Kidney (tissue), 14 donors: ENCODE results near the gene DSCAM. TPM values are rescaled to one million over a fixed set of nuclear protein-coding genes. Genes with fewer than 3 reads are reported as not detected.

Source experiments
- DNase-seq, 5 donors: peaks; one replicate each; pipeline ENCODE4 v3.0.0-alpha.2; 2013 to 2020
- FAIRE-seq: peaks from 2 replicates; lab custom pipeline; 2012; peaks lifted over from hg19 to GRCh38; lab: Jason Lieb, UNC
- H3K27ac ChIP-seq, 2 donors: one replicate each; pipeline ENCODE4 v1.7.0; 2013; ENCODE audit warnings: low read depth in 2 of 2, low read length in 2 of 2, inconsistent platforms in 1 of 2
- H3K27me3 ChIP-seq: one replicate; pipeline ENCODE4 v1.7.1; 2013; ENCODE audit warnings: low read length, inconsistent platforms; ENCODE audit not compliant: control insufficient read depth, insufficient read depth
- H3K36me3 ChIP-seq, 3 donors: one replicate each; pipeline versions ENCODE4 v1.7.0 to v1.7.1; 2013; ENCODE audit warnings: low read length in 3 of 3, control low read depth in 1 of 3, inconsistent platforms in 1 of 3; ENCODE audit not compliant: insufficient read depth in 3 of 3, control insufficient read depth in 2 of 3
- H3K4me1 ChIP-seq, 3 donors: one replicate each; pipeline versions ENCODE4 v1.7.0 to v1.7.1; 2013; ENCODE audit warnings: low read length in 3 of 3, inconsistent platforms in 1 of 3, low read depth in 1 of 3; ENCODE audit not compliant: control insufficient read depth in 2 of 3, insufficient read depth in 2 of 3
- H3K4me3 ChIP-seq, 3 donors: one replicate each; pipeline versions ENCODE4 v1.7.0 to v1.8.1; 2013; ENCODE audit warnings: low read length in 3 of 3, control low read depth in 1 of 3, inconsistent platforms in 1 of 3
- H3K9ac ChIP-seq, 3 donors: one replicate each; pipeline versions ENCODE4 v1.7.0 to v1.7.1; 2013; ENCODE audit warnings: low read length in 3 of 3, control low read depth in 1 of 3, inconsistent platforms in 1 of 3
- H3K9me3 ChIP-seq, 3 donors: one replicate each; pipeline versions ENCODE4 v1.7.0 to v1.7.1; 2013; ENCODE audit warnings: low read length in 3 of 3, control low read depth in 1 of 3, inconsistent platforms in 1 of 3; ENCODE audit not compliant: control insufficient read depth in 2 of 3, insufficient read depth in 1 of 3
- intact Hi-C: fragments of 100-400 bp; cut with DNase I; formaldehyde crosslinking; loops from one replicate; pipeline ENCODE4 v1.11.1; 2022
- polyA plus RNA-seq: library from polyadenylated mRNA; stranded (reverse); fragments of 350-450 nt; fragmentation: Illumina TruSeq; extraction: RNeasy Lipid Tissue Mini Kit (QIAGEN cat#74804); gene quantifications from one replicate; pipeline ENCODE4 v1.2.3, GENCODE V29; 2014; ENCODE audit warnings: low read depth, low replicate concordance; ENCODE audit not compliant: insufficient read depth
- total RNA-seq: library from RNA; stranded (reverse); fragmentation: NEBNext Ultra II Directional; extraction: Animal tissue kit (Norgen Biotek cat#: 25700); gene quantifications from one replicate; pipeline ENCODE4 v1.2.1, GENCODE V29; 2021
- TF ChIP-seq, protein P1 (sequence below): IDR thresholded peaks from 3 replicates; pipeline ENCODE4 v1.5.1; 2012; ENCODE audit warnings: mild to moderate bottlenecking, moderate library complexity, borderline replicate concordance; ENCODE audit not compliant: insufficient read depth; ENCODE audit errors: extremely low read depth
- donor health status: control.
- donor health status: control.
- donor health status: control.
- donor health status: control.
- donor health status: control.
- donor health status: DM: yes; HTN: yes; CAD: no.
- donor health status: Normal renal cell carcinoma (clear cell type).

Gene DSCAM
- total and polyA plus RNA-seq, 2 donors from 2014 or later: not detected

DNA sequence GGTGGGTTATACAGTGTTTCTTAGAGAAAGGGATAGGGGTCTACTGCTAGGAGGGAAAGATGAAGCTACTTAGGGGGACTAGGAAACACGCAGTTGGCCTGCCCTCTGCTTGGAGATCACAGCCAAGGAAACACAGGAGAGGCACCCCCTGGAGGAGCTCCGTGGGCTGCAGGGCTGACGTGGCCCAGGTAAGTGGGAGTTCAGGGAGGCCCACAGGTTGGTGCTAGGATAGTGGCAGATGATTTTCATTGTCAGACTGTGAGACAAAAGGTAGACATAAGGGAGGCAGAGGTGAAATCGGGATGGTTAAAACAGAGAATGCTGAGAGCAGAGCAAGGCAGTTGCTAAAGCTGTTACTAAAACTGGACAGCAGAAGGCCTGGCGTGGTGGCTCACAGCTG is 463.0 kb downstream of the DSCAM start:
- TF ChIP-seq, protein P1, sequence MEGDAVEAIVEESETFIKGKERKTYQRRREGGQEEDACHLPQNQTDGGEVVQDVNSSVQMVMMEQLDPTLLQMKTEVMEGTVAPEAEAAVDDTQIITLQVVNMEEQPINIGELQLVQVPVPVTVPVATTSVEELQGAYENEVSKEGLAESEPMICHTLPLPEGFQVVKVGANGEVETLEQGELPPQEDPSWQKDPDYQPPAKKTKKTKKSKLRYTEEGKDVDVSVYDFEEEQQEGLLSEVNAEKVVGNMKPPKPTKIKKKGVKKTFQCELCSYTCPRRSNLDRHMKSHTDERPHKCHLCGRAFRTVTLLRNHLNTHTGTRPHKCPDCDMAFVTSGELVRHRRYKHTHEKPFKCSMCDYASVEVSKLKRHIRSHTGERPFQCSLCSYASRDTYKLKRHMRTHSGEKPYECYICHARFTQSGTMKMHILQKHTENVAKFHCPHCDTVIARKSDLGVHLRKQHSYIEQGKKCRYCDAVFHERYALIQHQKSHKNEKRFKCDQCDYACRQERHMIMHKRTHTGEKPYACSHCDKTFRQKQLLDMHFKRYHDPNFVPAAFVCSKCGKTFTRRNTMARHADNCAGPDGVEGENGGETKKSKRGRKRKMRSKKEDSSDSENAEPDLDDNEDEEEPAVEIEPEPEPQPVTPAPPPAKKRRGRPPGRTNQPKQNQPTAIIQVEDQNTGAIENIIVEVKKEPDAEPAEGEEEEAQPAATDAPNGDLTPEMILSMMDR: no peak

DNA sequence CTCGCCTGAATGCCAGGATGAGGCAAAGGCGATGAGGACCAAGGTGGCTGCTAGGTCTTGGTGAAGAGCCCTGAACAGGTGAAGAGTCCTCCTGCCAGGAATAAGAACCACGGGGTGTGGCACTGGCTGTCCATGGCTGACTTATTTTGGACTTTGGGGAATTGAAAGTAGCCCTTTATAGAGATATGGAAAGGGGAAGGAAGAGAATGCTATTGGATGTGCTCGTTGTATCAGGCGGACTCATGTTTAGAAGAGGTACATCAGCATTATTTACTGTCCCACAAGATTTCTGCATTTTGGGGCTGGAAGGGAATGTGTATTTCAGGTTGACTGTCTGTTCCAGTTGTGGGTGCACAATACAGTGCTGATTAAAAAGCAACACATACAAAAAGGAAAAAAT is 465.8 kb downstream of the DSCAM start:
- TF ChIP-seq, protein P1: no peak
- Histone ChIP-seq H3K9me3 (no peaks in the 10 kb centered on the region), H3K9ac (no peak overlapping the region), H3K4me1 (peaks cover 0 to 4% (median 0%) of the 10 kb centered on the region in 3 donors), H3K36me3 (no peaks in the 10 kb centered on the region), H3K27ac (no peak overlapping the region), H3K27me3 (no peaks in the 10 kb centered on the region), H3K4me3 (no peak overlapping the region)
- no peak for DNase-seq
- intact Hi-C loops: loop anchor here (10.0 kb wide), 1 partner anchor 236 kb away; no protein-coding TSS in a partner anchor
- FAIRE-seq: no peak

More for the DNA sequence above, 463.0 kb downstream of the DSCAM start:
- no peak overlapping the region for H3K4me3 ChIP-seq
- no peak overlapping the region for H3K9ac ChIP-seq
- DNase-seq (no peak), FAIRE-seq (no peak)
- no peaks in the 10 kb centered on the region for H3K27me3 ChIP-seq
- H3K9me3 ChIP-seq: no peaks in the 10 kb centered on the region
- H3K36me3 ChIP-seq: no peaks in the 10 kb centered on the region
- intact Hi-C loops: loop anchor here (10.0 kb wide), 1 partner anchor 239 kb away; no protein-coding TSS in a partner anchor
- H3K4me1 ChIP-seq: peaks cover 0 to 7% (median 0%) of the 10 kb centered on the region in 3 donors
- H3K27ac ChIP-seq: no peak overlapping the region

DNA sequence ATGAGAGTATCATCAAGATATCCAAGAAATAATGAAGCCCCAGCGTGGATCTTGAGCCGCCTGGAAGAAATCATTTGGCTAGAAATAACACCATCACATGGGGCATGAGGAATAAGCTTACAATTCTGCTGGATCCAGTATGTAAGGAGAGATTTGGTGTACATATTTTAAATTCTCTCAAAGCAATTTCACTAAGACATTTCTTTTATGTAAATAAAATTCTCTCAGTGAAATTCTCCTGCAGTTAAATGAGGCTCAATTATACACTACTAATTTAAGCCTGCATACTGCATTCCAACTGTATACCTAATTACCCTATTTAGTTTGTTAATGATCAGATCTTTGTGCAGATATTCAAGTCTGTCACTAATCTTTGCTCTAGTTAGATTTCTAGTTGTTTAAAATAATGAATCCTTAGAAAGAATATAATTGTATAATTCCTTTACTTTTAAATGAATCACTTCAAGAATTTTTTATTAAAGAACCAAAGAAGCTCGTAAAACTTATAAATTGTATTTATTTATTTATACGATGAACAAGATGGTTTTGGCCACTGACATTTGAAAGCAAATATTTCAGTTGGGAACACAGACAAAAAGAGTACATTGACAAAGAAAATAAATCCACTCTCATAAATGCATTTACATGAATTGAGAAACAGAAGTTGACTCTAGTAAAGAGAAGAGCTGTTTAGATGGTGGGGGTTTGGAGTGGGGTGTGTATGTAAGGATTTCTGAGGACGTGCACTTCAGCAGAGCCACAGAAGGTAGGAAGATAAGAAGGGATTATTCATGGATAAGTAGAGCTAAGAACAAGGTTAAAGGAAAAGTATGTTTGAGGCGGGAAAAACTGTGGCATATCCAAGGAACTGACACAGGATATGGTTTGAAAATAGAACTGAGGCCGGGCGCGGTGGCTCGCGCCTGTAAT is 466.8 kb downstream of the DSCAM start:
- FAIRE-seq (no peak), DNase-seq (no peak)
- Histone ChIP-seq H3K27me3 (no peaks in the 10 kb centered on the region), H3K36me3 (no peaks in the 10 kb centered on the region), H3K4me3 (no peak overlapping the region), H3K4me1 (no peaks in the 10 kb centered on the region), H3K9ac (no peak overlapping the region), H3K9me3 (no peaks in the 10 kb centered on the region), H3K27ac (no peak overlapping the region)
- intact Hi-C loops: loop anchor here (10.0 kb wide), 1 partner anchor 235 kb away; no protein-coding TSS in a partner anchor
- TF ChIP-seq, protein P1: no peak
